ENCODE measurements around the gene XRCC3.

Gene XRCC3

GRCh38 chr14:103687712-103688111 lies 27.5 kb downstream of the XRCC3 start:
- no peak overlapping the region for H3K4me3 Mint-ChIP-seq
- H3K4me1 Mint-ChIP-seq, result no peaks in the 10 kb centered on the region
- no peaks in the 10 kb centered on the region for H3K9me3 Mint-ChIP-seq
- no peak for ATAC-seq
- H3K27ac Mint-ChIP-seq, result no peak overlapping the region
- H3K36me3 Mint-ChIP-seq, result peaks cover 98% of the 10 kb centered on the region
- no peak for DNase-seq (ENCODE audit: low spot score in 2 of 2)

GRCh38 chr14:103686831-103687485 lies 28.3 kb downstream of the XRCC3 start:
- no peak overlapping the region for H3K4me3 Mint-ChIP-seq
- no peaks in the 10 kb centered on the region for H3K4me1 Mint-ChIP-seq
- H3K9me3 Mint-ChIP-seq, result no peaks in the 10 kb centered on the region
- DNase-seq (ENCODE audit: low spot score in 2 of 2) (no peak), ATAC-seq (no peak)
- peaks cover 98% of the 10 kb centered on the region for H3K36me3 Mint-ChIP-seq
- H3K27ac Mint-ChIP-seq, result no peak overlapping the region

GRCh38 chr14:103685276-103686211 lies 29.7 kb downstream of the XRCC3 start:
- ATAC-seq (no peak), DNase-seq (ENCODE audit: low spot score in 2 of 2) (no peak)
- Mint-ChIP-seq H3K9me3 (no peaks in the 10 kb centered on the region), H3K4me3 (no peak overlapping the region), H3K4me1 (no peaks in the 10 kb centered on the region), H3K27ac (peak overlapping the region; percentile 48), H3K36me3 (peaks cover 98% of the 10 kb centered on the region)

GRCh38 chr14:103684871-103685270 lies 30.4 kb downstream of the XRCC3 start:
- H3K36me3 Mint-ChIP-seq, result peaks cover 98% of the 10 kb centered on the region

GRCh38 chr14:103684471-103684870 lies 30.8 kb downstream of the XRCC3 start:
- Mint-ChIP-seq H3K27ac (no peak overlapping the region), H3K36me3 (peaks cover 98% of the 10 kb centered on the region), H3K4me1 (no peaks in the 10 kb centered on the region), H3K9me3 (no peaks in the 10 kb centered on the region), H3K4me3 (no peak overlapping the region)
- no peak for ATAC-seq
- DNase-seq (ENCODE audit: low spot score in 2 of 2), result no peak

More at GRCh38 chr14:103684871-103685270, 30.4 kb downstream of the XRCC3 start:
- H3K4me1 Mint-ChIP-seq, result no peaks in the 10 kb centered on the region
- H3K27ac Mint-ChIP-seq, result no peak overlapping the region
- no peak for DNase-seq (ENCODE audit: low spot score in 2 of 2)
- no peaks in the 10 kb centered on the region for H3K9me3 Mint-ChIP-seq
- H3K4me3 Mint-ChIP-seq, result no peak overlapping the region
- ATAC-seq, result no peak

- H3K4me1 Mint-ChIP-seq, result no peaks in the 10 kb centered on the region
- peaks cover 98% of the 10 kb centered on the region for H3K36me3 Mint-ChIP-seq
- H3K27ac Mint-ChIP-seq, result no peak overlapping the region
- H3K9me3 Mint-ChIP-seq, result no peaks in the 10 kb centered on the region
- no peak overlapping the region for H3K4me3 Mint-ChIP-seq
- DNase-seq (ENCODE audit: low spot score in 2 of 2) (no peak), ATAC-seq (no peak)
Measured at GRCh38 chr14:103683139-103683538, 32.1 kb downstream of the XRCC3 start.

- Mint-ChIP-seq H3K27ac (no peak overlapping the region), H3K9me3 (no peaks in the 10 kb centered on the region), H3K4me3 (no peak overlapping the region), H3K36me3 (peaks cover 98% of the 10 kb centered on the region), H3K4me1 (peaks cover 5% of the 10 kb centered on the region)
- DNase-seq (ENCODE audit: low spot score in 2 of 2), result no peak
- ATAC-seq, result no peak
Measured at GRCh38 chr14:103680491-103681231, 34.6 kb downstream of the XRCC3 start.

- ATAC-seq (peak; percentile 77), DNase-seq (ENCODE audit: low spot score in 2 of 2) (no peak)
- no peaks in the 10 kb centered on the region for H3K9me3 Mint-ChIP-seq
- H3K27ac Mint-ChIP-seq, result peak overlapping the region; percentile 64
- H3K4me1 Mint-ChIP-seq, result peaks cover 5% of the 10 kb centered on the region
- peaks cover 98% of the 10 kb centered on the region for H3K36me3 Mint-ChIP-seq
- H3K4me3 Mint-ChIP-seq, result no peak overlapping the region
Measured at GRCh38 chr14:103679351-103679750, 35.9 kb downstream of the XRCC3 start.

- DNase-seq (ENCODE audit: low spot score in 2 of 2), result no peak
- Mint-ChIP-seq H3K27ac (no peak overlapping the region), H3K4me3 (no peak overlapping the region), H3K4me1 (peaks cover 5% of the 10 kb centered on the region), H3K9me3 (no peaks in the 10 kb centered on the region), H3K36me3 (peaks cover 100% of the 10 kb centered on the region)
- no peak for ATAC-seq
Measured at GRCh38 chr14:103676881-103677675, 38.2 kb downstream of the XRCC3 start.

- H3K27ac Mint-ChIP-seq, result no peak overlapping the region
- H3K4me1 Mint-ChIP-seq, result peaks cover 5% of the 10 kb centered on the region
- H3K9me3 Mint-ChIP-seq, result no peaks in the 10 kb centered on the region
- ATAC-seq, result no peak
- no peak overlapping the region for H3K4me3 Mint-ChIP-seq
- peaks cover 100% of the 10 kb centered on the region for H3K36me3 Mint-ChIP-seq
- no peak for DNase-seq (ENCODE audit: low spot score in 2 of 2)
Measured at GRCh38 chr14:103675957-103676356, 39.3 kb downstream of the XRCC3 start.

GRCh38 chr14:103671911-103672310 lies 43.3 kb downstream of the XRCC3 start:
- no peak for ATAC-seq
- peaks cover 2% of the 10 kb centered on the region for H3K4me1 Mint-ChIP-seq
- no peaks in the 10 kb centered on the region for H3K9me3 Mint-ChIP-seq
- no peak overlapping the region for H3K4me3 Mint-ChIP-seq
- no peak for DNase-seq (ENCODE audit: low spot score in 2 of 2)
- peak overlapping the region; percentile 65 for H3K27ac Mint-ChIP-seq
- peaks cover 100% of the 10 kb centered on the region for H3K36me3 Mint-ChIP-seq

GRCh38 chr14:103669370-103669769 lies 45.9 kb downstream of the XRCC3 start:
- H3K36me3 Mint-ChIP-seq, result peaks cover 100% of the 10 kb centered on the region
- H3K27ac Mint-ChIP-seq, result peak overlapping the region; percentile 58
- no peaks in the 10 kb centered on the region for H3K4me1 Mint-ChIP-seq
- ATAC-seq, result no peak
- H3K9me3 Mint-ChIP-seq, result no peaks in the 10 kb centered on the region
- H3K4me3 Mint-ChIP-seq, result no peak overlapping the region
- DNase-seq (ENCODE audit: low spot score in 2 of 2), result no peak

- Mint-ChIP-seq H3K27ac (no peak overlapping the region), H3K36me3 (peaks cover 100% of the 10 kb centered on the region), H3K9me3 (no peaks in the 10 kb centered on the region), H3K4me3 (no peak overlapping the region), H3K4me1 (peaks cover 6% of the 10 kb centered on the region)
- DNase-seq (ENCODE audit: low spot score in 2 of 2) (no peak), ATAC-seq (no peak)
Measured at GRCh38 chr14:103668117-103668516, 47.1 kb downstream of the XRCC3 start.

GRCh38 chr14:103667671-103668070 lies 47.6 kb downstream of the XRCC3 start:
- peak; percentile 63 for ATAC-seq
- Mint-ChIP-seq H3K36me3 (peaks cover 100% of the 10 kb centered on the region), H3K9me3 (no peaks in the 10 kb centered on the region), H3K27ac (no peak overlapping the region), H3K4me1 (peaks cover 6% of the 10 kb centered on the region), H3K4me3 (no peak overlapping the region)
- DNase-seq (ENCODE audit: low spot score in 2 of 2), result no peak

- Mint-ChIP-seq H3K27ac (peak overlapping the region; percentile 50), H3K4me1 (peaks cover 6% of the 10 kb centered on the region), H3K36me3 (peaks cover 100% of the 10 kb centered on the region), H3K9me3 (no peaks in the 10 kb centered on the region), H3K4me3 (no peak overlapping the region)
- ATAC-seq (no peak), DNase-seq (ENCODE audit: low spot score in 2 of 2) (no peak)
Measured at GRCh38 chr14:103663506-103663905, 51.7 kb downstream of the XRCC3 start.

Measured in stimulated activated effector memory CD8-positive, alpha-beta T cell treated with anti-CD3 and anti-CD28 coated beads, Interleukin-12 subunit alpha, Interleukin-12 subunit beta, amount 100 ng/mL, for 72 hours (primary cell).